K562 (cell line): ENCODE data around the gene PSMB11. TPM values are rescaled to one million over a fixed set of nuclear protein-coding genes. Genes with fewer than 3 reads are reported as not detected.

Experiments used
- BCOR ChIP-seq: fragments of 450-650 bp; IDR thresholded peaks from 2 replicates; pipeline ENCODE4 v1.6.1; 2016
- EGR1 ChIP-seq: fragments of 450-650 bp; conservative IDR thresholded peaks from 2 replicates; pipeline ENCODE4 v1.6.1; 2017; ENCODE audit warnings: mild to moderate bottlenecking
- MAFK ChIP-seq: IDR thresholded peaks from 2 replicates; pipeline ENCODE4 v1.6.1; 2011; ENCODE audit warnings: low read length, improper control_type of control experiment
- NFRKB ChIP-seq: fragments of 450-650 bp; IDR thresholded peaks from 2 replicates; pipeline ENCODE4 v1.6.1; 2016; ENCODE audit warnings: low read depth
- POLR2A ChIP-seq: fragments of 450-650 bp; conservative IDR thresholded peaks from 2 replicates; pipeline ENCODE4 v1.6.1; 2016
- PRDM10 ChIP-seq: fragments of 450-650 bp; IDR thresholded peaks from 2 replicates; pipeline ENCODE4 v1.6.1; 2018; ENCODE audit not compliant: partially characterized antibody
- RBM22 ChIP-seq: fragments of 200-400 bp; formaldehyde crosslinking; IDR thresholded peaks from 2 replicates; pipeline ENCODE4 v1.6.1; 2018; ENCODE audit warnings: low read length, low read depth; ENCODE audit not compliant: poor library complexity, severe bottlenecking
- ZNF143 ChIP-seq: sonication (generic); formaldehyde crosslinking; IDR thresholded peaks from 2 replicates; pipeline ENCODE4 v1.9.0; 2022; ENCODE audit warnings: mild to moderate bottlenecking, missing genetic modification reagents
- ZNF212 ChIP-seq: fragments of 450-650 bp; formaldehyde crosslinking; IDR thresholded peaks from 2 replicates; pipeline ENCODE4 v1.4.0; 2020; ENCODE audit warnings: mild to moderate bottlenecking
- ZNF639 ChIP-seq, 2 experiments: fragments of 200-800 bp in 1 of 2; sonication (Bioruptor generic) in 1 of 2; sonication (generic) in 1 of 2; formaldehyde crosslinking in 1 of 2; IDR thresholded peaks in 1 of 2; conservative IDR thresholded peaks in 1 of 2; 2 replicates each; pipeline versions ENCODE4 v1.5.0 to v1.6.1; 2016 to 2020; ENCODE audit warnings: missing compliant biosample characterization in 1 of 2, missing genetic modification characterization in 1 of 2, missing genetic modification reagents in 1 of 2
- polyA plus RNA-seq, 8 experiments: library from polyadenylated mRNA; depleted of rRNA in 4 of 8; stranded (reverse) in 5 of 8; unstranded in 3 of 8; fragments of >200 nt; fragmentation: Nextera tagmentation in 2 of 8; fragmentation: Illumina TruSeq in 1 of 8; extraction: Ambion mirVana in 2 of 8; extraction: Trizol in 1 of 8; gene quantifications; 2 replicates each; pipeline versions ENCODE4 v1.2.1 to v1.2.3, GENCODE V29; 2011 to 2014; ENCODE audit warnings: inconsistent platforms in 1 of 8, missing spikeins in 1 of 8
- total RNA-seq, 7 experiments: library from RNA; depleted of rRNA in 6 of 7; stranded (reverse); fragments of >200 nt in 6 of 7; fragmentation: Illumina TruSeq in 2 of 7; extraction: Trizol in 2 of 7; gene quantifications; 2 replicates each; pipeline versions ENCODE4 v1.2.1 to v1.2.3, GENCODE V29; 2011 to 2021; ENCODE audit warnings: low replicate concordance in 1 of 7
- TF ChIP-seq, protein P1 (sequence below), 2 experiments: fragments of 450-650 bp; IDR thresholded peaks; 2 replicates each; pipeline ENCODE4 v1.6.1; 2016; ENCODE audit warnings: mild to moderate bottlenecking in 2 of 2, borderline replicate concordance in 1 of 2, low read depth in 1 of 2, moderate library complexity in 1 of 2
- TF ChIP-seq, protein P2 (sequence below): fragments of 450-650 bp; IDR thresholded peaks from 2 replicates; pipeline ENCODE4 v1.6.1; 2016
- TF ChIP-seq, protein P3 (sequence below): sonication (generic); formaldehyde crosslinking; IDR thresholded peaks from 2 replicates; pipeline ENCODE4 v1.9.0; 2022; ENCODE audit warnings: mild to moderate bottlenecking, missing genetic modification reagents

Gene PSMB11
- total and polyA plus RNA-seq, 9 of the 15 experiments (the other 6 are each of a cell fraction or from before 2014, with no cell fraction given) = not detected

DNA sequence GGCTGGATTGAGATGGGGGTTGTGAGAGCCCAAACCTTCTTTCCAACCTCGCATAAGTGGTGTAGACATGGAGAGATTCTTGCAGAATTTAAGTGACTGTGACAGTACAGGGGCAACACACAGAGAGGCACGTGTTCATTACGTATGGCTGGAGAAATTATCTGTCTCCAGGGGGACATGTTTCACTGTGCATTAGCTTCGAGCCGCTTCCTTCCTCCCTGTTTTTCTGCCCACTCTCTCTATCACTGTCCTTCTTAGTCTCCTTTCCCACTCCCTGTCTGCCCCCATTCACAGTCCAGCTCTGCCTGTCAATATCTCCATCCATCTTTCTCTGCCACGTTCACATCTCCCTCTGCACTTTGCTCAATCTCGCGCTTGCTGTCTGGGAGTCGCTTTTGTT, 20.6 kb upstream of the PSMB11 start (continued):
- TF ChIP-seq, protein P1, sequence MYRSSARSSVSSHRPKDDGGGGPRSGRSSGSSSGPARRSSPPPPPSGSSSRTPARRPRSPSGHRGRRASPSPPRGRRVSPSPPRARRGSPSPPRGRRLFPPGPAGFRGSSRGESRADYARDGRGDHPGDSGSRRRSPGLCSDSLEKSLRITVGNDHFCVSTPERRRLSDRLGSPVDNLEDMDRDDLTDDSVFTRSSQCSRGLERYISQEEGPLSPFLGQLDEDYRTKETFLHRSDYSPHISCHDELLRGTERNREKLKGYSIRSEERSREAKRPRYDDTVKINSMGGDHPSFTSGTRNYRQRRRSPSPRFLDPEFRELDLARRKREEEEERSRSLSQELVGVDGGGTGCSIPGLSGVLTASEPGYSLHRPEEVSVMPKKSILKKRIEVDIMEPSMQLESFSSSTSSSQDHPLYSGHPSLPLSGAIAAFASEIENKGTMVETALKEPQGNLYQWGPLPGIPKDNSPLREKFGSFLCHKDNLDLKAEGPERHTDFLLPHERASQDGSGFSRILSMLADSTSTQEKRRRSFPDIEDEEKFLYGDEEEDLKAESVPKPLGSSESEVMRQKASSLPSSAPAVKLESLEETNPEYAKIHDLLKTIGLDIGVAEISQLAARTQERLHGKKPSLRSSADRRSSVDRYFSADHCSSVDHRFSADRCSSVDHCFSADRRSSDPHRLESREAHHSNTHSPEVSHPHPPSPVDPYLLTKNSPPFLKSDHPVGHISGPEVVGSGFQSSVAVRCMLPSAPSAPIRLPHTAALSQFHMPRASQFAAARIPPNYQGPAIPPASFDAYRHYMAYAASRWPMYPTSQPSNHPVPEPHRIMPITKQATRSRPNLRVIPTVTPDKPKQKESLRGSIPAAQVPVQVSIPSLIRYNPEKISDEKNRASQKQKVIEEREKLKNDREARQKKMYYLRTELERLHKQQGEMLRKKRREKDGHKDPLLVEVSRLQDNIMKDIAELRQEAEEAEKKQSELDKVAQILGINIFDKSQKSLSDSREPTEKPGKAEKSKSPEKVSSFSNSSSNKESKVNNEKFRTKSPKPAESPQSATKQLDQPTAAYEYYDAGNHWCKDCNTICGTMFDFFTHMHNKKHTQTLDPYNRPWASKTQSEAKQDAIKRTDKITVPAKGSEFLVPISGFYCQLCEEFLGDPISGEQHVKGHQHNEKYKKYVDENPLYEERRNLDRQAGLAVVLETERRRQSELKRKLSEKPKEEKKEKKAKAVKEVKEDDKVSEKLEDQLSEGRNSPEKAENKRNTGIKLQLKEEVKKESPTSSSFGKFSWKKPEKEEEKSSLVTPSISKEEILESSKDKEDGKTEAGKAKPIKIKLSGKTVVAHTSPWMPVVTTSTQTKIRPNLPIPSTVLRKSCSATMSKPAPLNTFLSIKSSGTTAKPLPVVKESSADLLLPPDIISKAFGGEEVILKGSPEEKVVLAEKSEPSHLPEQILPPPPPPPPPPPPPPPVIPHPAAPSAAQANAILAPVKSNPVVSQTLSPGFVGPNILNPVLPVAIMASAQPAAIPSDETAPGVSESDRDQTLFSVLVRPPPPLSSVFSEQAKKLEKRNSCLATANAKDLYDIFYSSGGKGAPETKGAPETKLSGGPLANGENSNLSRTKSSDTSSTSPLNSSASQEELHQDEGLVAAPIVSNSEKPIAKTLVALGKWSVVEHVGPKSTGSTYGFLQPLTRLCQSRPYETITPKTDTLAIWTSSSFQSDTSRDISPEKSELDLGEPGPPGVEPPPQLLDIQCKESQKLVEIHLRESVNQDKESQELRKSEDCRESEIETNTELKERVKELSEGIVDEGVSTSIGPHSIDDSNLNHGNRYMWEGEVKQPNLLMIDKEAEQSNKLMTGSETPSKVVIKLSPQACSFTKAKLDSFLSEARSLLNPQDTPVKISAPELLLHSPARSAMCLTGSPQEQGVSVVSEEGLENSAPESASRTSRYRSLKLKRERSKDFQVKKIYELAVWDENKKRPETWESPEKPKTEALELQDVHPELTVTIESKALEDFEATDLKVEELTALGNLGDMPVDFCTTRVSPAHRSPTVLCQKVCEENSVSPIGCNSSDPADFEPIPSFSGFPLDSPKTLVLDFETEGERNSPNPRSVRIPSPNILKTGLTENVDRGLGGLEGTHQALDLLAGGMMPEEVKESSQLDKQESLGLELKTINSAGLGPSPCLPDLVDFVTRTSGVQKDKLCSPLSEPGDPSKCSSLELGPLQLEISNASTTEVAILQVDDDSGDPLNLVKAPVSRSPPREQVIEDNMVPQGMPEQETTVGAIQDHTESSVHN (IDR thresholded peaks at IDR 0.05; ENCODE audit: borderline replicate concordance in 1 of 2, low read depth in 1 of 2) = no peak
- TF ChIP-seq, protein P2, sequence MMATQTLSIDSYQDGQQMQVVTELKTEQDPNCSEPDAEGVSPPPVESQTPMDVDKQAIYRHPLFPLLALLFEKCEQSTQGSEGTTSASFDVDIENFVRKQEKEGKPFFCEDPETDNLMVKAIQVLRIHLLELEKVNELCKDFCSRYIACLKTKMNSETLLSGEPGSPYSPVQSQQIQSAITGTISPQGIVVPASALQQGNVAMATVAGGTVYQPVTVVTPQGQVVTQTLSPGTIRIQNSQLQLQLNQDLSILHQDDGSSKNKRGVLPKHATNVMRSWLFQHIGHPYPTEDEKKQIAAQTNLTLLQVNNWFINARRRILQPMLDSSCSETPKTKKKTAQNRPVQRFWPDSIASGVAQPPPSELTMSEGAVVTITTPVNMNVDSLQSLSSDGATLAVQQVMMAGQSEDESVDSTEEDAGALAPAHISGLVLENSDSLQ = peak; percentile 48
- peak; percentile 4; the same call in 1 of the 2 replicates for TF ChIP-seq EGR1
- TF ChIP-seq, protein P3, sequence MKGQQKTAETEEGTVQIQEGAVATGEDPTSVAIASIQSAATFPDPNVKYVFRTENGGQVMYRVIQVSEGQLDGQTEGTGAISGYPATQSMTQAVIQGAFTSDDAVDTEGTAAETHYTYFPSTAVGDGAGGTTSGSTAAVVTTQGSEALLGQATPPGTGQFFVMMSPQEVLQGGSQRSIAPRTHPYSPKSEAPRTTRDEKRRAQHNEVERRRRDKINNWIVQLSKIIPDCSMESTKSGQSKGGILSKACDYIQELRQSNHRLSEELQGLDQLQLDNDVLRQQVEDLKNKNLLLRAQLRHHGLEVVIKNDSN (CRISPR knock-in tag) = peak; percentile 49
- peak; percentile 94 for TF ChIP-seq PRDM10
- no peak for TF ChIP-seq ZNF212 (CRISPR knock-in tag)
- TF ChIP-seq ZNF143 = no peak
- no peak for TF ChIP-seq ZNF639 (CRISPR knock-in tag; conservative IDR thresholded peaks at IDR 0.05 in 1 of 2, IDR thresholded peaks at IDR 0.05 in 1 of 2)
- TF ChIP-seq NFRKB = no peak
- TF ChIP-seq RBM22 = no peak
- 0 out of 2 replicates have a peak, but pooled peaks have one; percentile 19 for TF ChIP-seq POLR2A
- no peak for TF ChIP-seq MAFK
- TF ChIP-seq BCOR = no peak
